HG03442 (cell line): Measurements from ENCODE around the gene APBB2.

Source experiments
- ATAC-seq: cut with Tn5 transposase; IDR thresholded peaks from one replicate; pipeline ENCODE4 v1.9.1; 2021; ENCODE audit warnings: mild to moderate bottlenecking, moderate library complexity; ENCODE audit not compliant: unreplicated experiment

The APBB2 gene

DNA sequence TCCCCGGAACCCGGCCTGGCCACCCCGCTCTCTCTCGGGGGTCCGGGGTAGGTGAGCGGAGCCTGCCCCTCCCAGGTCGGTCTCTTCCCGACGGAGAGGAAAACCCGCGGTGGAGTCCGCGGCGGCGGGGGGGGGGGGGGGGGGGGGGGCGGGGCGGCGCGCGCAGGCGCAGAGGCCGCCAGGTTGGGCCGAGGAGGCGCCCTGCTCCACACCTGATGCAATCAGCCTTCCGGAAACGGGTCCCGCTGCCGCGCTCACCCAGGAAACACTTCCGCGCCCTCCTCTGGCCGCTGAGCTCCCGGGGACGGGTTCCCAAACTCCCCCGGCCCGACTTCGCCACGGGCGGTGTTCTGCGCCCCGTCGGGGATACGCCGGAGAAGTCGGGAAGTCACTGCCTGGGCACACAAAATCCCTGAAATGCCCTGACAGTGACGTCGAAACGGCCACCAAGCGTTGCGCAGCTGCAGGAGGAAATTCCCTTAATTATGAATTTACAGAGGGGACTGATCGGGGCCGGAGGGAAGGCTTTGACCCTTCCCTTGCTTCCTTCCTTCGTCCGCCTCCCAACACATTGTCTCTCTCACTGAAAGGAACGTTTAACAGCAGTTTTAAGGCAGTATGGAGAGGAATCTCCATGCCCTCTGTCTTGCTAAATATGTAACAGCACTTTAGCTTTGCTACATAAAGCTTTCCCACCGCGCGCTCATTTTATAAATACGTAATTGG lies 2.1 kb upstream of the APBB2 start:
- peak; percentile 60 for ATAC-seq

DNA sequence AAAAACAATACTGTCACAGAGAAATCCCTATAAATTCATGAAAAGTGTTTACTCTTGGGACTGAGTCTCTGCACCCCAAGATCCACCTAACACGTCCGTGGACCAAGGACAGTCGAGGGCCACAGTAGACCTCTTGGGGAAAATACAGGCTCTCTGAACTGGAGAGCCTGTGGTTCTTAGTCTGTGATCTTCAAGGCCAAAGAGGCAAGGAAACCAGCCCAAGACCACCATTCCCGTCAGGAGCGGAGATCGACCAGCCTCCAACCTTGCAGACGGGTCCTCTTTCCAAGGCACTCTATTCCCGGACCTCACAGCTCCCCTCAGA lies 1.6 kb upstream of the APBB2 start:
- ATAC-seq = no peak

DNA sequence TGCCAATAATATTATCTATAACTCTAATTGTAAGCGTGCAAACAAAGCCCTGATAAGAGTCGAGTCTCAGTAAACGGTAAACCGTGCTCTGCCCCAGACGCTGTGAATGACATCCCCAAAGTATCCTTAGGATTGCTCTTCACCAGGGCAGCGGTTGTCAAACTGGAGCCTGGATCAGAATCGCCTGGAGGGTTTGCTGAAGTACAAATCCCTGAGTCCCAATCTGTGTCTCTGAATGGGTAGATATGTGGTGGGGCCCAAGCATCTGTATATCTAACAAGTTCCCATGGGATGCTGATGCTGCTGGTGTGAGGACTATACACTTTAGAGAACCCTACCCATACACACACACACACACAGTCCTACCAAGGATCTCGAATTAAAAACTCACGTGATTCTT lies 813 bp upstream of the APBB2 start:
- no peak for ATAC-seq

DNA sequence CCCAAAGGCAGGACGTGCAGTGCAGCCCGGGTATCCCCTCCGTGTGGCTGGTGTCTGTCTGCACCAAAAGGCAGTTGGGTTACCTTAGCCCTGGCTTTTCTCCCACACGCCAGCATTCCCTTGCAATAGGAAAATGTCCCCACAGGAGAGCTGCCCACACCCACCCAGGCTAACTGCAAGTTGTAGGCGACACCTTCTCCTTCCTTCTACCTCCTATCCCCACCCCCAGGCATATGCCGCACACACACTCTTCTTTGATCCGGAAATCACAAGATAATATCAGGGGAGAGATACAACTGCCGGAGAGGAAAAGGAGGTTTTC lies 444 bp upstream of the APBB2 start:
- no peak for ATAC-seq

DNA sequence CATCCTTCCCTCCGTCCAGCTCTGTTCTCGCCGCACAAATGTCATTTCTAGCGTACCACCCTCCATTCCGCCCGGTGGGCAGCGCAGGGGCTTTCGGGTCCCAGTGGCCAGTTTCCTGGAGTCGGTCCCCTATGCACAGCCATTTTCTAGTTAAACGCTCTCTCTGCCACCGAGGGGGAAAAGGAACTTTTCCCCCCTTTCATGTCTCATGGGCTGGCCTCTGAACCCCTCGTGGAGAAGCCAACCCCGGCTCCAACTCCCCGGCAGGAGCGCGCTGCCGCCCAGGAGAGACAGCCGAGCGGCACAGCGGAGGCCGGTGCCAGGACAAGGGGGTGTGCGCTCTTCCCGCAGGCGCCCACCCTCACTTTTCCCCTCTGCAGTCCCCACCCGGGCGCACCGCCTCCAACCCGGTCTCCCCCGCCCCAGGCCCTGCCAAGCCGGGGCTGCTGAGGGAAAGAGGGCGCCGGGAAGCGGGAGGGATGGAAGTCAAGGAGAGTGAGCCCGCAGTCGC lies 662 bp downstream of the APBB2 start:
- ATAC-seq = peak; percentile 4

DNA sequence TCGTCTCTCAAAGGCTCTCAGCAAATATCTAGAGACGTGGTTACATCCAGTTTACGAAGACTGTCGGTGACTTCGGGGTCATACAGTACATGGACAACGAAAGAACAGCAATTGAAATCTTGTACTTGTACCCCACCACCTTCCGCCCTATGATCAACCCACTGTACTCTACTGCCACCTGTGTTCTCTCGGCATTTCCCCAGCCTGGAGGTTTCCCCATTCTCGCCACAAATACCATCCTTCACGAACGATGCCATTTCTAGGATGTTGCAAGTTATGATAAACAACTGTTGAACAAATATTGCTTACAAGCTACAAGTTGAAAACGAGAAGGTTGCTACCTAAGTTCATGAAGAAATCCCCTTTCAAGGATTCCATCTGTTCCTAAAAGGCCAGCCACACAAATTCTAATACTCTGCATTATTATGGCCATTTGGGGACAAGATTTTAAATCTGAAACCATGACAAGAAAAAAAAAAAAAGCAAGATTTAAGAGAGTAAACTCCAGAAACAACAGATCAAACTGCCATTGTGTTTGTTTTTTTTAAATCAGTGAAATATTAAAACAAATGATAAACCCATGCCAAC lies 1.6 kb downstream of the APBB2 start:
- no peak for ATAC-seq

DNA sequence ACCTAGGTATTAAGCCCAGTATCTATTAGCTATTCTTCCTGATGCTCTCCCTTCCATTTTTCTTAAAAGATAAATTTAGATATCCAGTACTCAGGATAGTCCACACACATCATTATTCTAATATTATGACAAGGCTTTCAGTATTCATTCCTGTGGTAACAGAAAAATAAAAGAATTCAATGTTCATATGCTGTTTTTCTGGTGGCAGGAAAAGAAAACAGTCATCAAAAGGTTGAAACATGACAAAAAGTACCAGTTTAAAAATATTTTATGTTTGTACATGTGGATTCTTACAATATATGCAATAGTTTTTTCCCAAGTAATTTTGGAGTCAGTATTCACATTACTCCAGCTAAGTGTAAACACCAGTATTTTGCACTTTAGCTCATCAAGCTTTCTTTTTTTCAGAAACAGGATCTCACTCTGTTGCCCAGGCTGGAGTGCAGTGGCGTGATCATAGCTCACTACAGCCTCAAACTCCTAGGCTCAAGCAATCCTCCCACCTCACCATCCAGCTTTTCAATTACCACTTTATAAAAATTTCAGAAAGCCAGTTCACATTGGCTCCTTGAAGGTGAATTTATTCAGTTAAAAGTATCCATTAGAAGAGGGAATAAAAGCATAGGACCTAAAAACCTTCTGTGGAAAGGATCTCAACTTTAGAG lies 2.3 kb downstream of the APBB2 start:
- ATAC-seq = no peak

DNA sequence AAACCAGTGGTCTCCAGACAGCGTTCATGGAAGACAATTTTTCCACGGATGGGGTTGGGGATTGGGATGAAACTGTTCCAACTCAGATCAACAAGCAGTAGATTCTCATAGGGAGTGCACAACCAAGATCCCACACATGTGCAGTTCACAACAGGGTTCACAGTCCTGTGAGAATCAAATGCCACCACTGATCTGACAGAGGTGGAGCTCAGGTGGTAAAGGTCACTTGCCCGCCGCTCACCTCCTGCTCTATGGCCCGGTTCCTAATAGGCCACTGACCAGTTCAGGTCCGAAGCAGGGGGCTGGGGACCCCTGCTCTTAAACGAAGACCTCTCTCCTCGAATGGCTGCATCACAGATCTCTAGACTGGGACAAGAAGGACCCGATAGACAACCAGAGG lies 4.4 kb downstream of the APBB2 start:
- ATAC-seq = no peak

DNA sequence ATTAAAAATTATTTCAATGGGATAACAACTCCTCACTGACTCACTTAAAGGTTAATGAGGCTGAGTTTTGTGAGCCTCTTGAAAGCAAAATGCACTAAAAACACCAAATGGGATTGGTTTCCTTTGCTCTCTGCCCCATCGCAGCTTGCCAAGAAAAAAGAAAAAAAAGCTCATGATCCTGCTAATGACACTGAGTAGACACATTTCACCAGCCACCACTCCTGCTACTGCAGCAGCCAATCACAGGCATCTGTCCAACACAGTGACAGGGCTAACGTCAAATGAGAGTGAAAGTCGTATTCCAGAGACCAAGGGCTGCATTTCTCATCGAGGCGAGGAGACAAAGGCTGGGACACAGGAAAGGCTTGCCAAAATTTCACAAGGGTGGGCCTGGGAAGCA lies 5.2 kb downstream of the APBB2 start:
- no peak for ATAC-seq

DNA sequence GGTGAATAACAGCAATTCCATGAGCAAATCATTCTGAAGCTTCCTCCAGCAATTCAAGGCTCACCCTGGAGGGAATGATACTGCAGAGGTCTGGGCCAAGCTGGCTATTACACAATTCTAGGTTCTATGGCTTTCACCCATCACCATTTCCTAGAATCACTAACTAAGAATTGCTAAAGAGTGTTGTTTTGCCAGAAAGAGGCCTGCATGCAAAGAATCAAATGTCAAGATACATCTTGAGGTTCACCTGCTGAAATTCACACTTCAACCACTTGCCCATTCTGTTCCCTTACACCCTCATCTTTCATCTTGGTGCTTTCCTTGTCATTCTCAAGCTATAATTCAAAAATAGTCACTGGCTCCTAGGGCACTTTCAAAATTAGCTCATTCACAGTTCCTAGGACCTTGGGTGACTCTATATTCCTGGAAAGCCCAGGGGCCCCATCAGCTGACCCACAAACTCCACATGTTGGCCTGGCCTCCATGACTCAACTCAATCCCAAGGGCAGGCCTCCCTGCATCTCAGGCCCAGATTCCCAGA lies 7.0 kb downstream of the APBB2 start:
- no peak for ATAC-seq

DNA sequence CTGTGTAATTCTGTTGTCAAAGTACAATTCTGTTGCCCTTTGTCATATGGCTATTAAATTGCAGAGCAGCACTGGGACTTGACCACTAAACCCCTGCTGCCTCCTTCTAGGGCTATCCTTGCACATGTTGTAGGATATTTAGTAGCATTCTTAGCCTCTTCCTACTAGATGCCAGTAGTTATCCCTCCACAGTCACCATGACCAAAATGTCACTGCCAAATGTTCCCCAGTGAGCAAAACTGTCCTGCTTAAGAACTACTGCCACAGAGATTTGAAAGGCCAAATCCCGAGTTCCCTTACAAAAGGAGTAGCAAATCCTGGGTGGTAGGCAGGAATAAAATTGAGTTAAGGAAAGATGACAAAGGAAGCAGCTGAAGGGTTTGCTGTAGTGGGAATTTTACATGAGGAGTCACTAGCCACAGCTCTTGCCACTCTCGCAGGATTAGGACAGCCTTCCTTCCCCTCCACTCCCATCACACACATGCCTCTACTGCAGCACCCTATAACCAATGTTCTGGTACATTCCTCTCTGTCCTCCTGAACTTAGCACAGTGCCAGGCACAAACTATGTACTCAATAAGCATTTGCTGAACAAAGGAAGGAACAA lies 8.4 kb downstream of the APBB2 start:
- no peak for ATAC-seq

DNA sequence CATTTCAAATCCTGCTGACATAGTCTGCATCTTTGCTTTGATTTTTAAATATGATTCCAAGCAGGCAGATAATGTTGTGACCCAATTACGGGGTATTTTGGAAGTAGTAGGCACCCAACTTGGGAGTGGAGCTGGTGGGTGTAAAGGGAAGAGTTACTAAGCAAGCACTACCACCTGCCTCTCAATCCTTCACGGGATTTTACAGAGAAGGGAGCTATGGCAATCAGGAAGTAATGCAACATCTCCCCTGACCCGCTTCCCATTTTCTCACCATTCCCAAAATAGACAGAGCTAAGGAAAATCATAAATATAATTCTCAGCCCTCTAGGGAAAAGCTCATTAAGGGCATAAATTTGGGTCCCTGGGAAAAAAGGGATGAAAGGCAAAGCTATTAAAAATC lies 9.2 kb downstream of the APBB2 start:
- no peak for ATAC-seq

DNA sequence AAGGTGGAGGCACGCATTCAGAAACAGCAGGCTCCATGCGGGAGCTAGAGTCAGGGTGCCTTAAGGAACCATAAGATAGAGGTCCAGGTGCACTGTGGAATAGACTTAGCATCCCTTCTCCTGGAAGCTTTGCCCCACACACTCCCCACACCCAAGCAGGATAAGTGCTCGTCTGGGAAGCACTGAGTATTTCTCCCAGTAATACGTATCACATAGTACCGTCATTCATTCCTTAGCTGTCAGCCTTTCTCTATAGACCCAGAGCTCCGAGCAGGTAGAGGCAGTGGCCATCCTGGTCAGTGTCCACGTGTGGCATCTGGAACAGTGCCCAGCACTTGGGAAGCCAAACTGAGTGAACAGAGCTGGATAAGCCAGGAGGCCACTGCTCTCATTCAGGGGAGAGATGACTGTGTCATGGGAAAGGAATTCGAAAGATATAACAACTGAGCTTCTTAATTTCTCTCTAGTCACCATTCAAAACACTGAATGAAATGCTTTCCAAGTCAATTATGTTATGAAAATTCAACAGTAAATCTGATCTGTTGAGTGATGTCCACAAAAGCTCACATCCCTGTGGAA lies 9.9 kb downstream of the APBB2 start:
- ATAC-seq = no peak

DNA sequence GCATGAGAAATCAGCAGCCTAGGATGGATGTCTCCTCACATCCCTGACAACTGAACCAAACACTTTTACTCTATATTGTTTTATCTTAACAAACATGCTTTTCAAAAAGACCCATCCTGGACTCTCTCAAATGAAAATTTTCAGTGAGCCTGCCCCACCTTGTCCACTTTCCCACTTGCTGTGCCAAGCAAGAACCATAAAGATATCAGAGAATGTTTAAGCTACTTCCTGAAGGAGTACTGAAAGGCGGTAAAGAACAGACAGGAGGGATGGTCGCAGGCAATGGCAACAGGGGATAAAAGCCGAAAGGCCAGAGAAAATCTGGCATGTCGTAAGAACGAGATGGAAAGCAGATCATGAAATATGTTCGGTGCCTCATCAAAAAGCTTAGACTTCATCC lies 10.5 kb downstream of the APBB2 start:
- ATAC-seq = no peak

DNA sequence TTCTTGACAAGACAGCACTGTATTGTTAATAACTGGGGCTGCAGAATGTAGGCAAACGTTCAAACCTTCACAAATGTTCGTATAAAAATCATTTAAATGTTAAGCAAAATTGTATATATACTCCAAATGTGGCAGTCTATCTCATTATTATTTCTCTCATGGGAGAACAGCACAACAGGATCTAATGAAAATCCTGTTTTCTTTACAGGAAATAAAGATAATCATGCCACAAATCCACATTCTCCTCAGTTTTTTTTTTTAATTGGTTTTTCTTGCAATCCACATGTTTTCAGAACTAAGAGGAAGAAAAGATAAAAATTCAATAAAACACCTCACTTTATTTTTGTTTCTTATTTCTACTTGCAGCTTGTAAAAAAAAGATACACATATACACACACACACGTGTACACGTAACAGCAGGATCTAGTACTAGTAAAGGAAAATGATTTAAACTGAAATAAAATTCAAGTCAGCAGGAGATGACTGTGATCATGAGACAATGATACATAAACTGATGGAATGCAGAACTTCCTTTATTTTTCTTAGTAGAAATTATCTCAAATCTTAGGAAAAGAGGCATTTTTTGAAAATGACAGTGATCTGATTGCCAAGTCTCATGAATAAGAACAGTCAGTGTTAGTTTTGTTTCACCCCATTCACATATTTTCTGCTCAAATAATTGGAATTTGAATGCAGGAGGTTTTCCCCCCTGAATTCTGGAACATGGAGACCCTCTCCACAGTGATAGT lies 11.3 kb downstream of the APBB2 start:
- ATAC-seq = no peak

DNA sequence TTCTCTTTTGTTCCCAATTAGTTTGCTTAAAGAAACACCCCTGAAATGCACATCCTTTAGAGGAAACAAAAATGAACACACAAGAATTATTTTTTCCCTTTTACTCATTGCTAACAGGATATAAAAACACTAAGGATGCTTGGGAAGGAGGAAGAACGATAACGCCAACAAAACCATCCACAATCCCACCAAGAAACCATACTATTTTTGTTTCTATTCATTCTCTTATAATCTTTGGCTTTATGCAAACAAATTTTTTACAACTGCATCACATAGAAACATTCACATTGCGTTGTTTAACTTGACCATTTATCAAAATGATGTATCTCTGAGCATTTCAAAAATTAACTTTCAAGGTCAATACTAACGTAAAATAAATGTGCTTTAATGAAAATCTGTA lies 12.0 kb downstream of the APBB2 start:
- ATAC-seq = no peak

DNA sequence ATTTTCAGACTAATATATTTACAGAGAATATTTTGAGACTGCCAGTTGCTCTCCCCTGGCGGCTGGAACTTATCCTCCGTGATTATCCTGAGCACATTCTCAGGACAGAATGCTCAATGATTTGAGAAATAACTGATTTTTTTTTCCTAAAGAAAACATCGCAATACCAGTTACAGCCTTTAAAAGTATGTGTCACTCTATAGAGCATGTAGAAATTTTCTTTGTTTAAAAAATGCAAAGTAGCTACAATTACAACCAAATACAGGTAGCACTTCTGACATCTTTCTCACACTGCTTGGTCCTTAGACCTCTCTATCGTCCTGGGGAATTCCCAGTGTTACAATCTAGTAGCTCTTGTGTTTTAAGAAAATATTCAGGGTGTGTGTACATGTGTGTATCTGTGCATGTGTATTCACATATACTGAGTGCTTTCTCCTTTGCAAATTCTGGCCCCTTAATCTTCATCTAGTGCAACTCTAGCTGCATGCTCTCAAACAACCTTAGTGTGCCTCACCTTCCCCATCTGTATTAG lies 13.8 kb downstream of the APBB2 start:
- ATAC-seq = no peak

DNA sequence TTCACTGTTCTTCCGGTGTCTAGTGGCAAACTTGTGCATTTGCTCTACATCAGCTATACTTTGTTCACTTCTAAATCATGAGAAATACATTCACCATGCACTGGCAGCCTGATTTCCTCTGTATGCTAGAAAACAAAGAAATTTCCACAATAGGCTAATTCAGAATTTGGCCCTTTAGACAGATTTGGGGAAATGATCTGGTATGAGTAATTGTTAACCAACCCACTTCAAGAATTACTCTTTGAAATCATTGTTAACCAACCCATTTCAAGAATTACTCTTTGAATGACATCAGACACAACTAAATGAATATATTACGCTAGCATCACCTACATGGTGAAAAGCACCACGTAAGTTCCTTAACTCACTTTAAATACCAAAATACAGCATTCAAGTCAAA lies 14.6 kb downstream of the APBB2 start:
- ATAC-seq = no peak

DNA sequence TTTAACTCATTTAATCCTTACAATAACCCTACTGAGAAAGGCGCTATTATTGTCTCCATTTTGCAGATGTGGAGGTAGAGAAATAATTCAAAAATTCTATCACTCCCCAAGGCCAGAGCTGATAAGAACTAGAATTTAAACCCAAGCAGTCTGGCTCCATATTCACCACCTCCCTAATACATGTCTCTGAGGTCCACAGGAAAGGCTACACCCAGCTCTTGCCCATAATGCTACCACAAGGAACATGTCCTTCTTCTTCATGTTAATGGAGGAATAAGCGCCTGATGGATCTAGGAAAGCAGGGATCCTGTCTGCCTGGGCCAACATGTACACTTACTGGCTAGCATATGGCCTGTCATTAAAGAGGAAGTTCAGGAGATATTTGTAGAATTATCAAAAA lies 16.3 kb downstream of the APBB2 start:
- ATAC-seq = no peak

DNA sequence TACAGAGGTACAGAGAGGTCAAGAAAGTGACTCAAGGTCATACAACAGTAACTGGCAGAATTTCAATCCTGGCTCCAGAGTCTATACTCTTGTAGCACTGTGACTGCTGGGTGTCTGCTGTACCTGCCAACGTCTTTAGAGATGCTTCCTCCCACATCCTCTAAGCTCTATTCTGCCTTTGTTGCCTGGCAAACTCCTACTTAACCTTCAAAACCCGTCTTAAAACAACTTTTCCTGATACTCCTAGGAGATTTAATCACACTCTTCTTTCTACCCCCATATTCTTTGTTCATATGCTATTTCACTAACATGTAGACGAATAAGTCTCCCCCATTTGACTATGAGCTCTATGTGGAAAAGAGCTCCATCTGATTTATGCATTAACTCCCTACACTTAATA lies 16.8 kb downstream of the APBB2 start:
- no peak for ATAC-seq
